Upper lobe of left lung (tissue), 6 donors: ENCODE results near the gene PPP2R3B. TPM values are rescaled to one million over a fixed set of nuclear protein-coding genes. Genes with fewer than 3 reads are reported as not detected.

Experiments
- ATAC-seq, 2 donors: fragments of 200-7000 bp; cut with Tn5 transposase; one replicate each; pipeline ENCODE4 v1.9.1; 2022; ENCODE audit warnings: mild to moderate bottlenecking in 2 of 2, moderate library complexity in 2 of 2; ENCODE audit not compliant: low FRiP score in 2 of 2
- DNase-seq, 2 donors: peaks; one replicate each; pipeline ENCODE4 v3.0.0-alpha.2; 2019 to 2020
- H3K27ac ChIP-seq, 4 donors: fragments of 200-600 bp; sonication (generic); one replicate each; pipeline ENCODE4 v1.5.1; 2016 to 2019
- H3K27me3 ChIP-seq, 4 donors: fragments of 200-600 bp; sonication (generic); one replicate each; pipeline ENCODE4 v1.5.1; 2017 to 2019
- H3K36me3 ChIP-seq, 4 donors: fragments of 200-600 bp; sonication (generic); one replicate each; pipeline ENCODE4 v1.5.1; 2016 to 2019
- H3K4me1 ChIP-seq, 4 donors: fragments of 200-600 bp; sonication (generic); one replicate each; pipeline ENCODE4 v1.5.1; 2018 to 2019
- H3K4me3 ChIP-seq, 4 donors: fragments of 200-600 bp; sonication (generic); one replicate each; pipeline ENCODE4 v1.5.1; 2017 to 2019; ENCODE audit warnings: mild to moderate bottlenecking in 2 of 4, moderate library complexity in 1 of 4
- H3K9me3 ChIP-seq, 4 donors: fragments of 200-600 bp; sonication (generic); one replicate each; pipeline ENCODE4 v1.5.1; 2018 to 2019
- EP300 ChIP-seq, 4 donors: sonication (generic); formaldehyde crosslinking; IDR thresholded peaks; one replicate each; pipeline ENCODE4 v1.5.1; 2017; ENCODE audit warnings: antibody characterized with exemption in 4 of 4, control low read depth in 2 of 4
- POLR2A ChIP-seq, 4 donors: fragments of 450-650 bp; IDR thresholded peaks; one replicate each; pipeline ENCODE4 v1.5.1; 2016 to 2017; ENCODE audit warnings: antibody characterized with exemption in 4 of 4, mild to moderate bottlenecking in 2 of 4
- POLR2AphosphoS5 ChIP-seq, 2 donors: sonication (generic); formaldehyde crosslinking; IDR thresholded peaks; one replicate each; pipeline ENCODE4 v1.5.1; 2017; ENCODE audit warnings: antibody characterized with exemption in 2 of 2
- WGBS, 2 donors: methylation state at CpG; one replicate each; pipeline ENCODE4 v1.1.5; 2017 to 2018; 5-methylcytosine and 5-hydroxymethylcytosine counted together
- total RNA-seq, 6 donors: library from RNA; depleted of rRNA in 4 of 6; stranded (reverse); fragments of >200 nt in 4 of 6; gene quantifications; one replicate each; pipeline versions ENCODE4 v1.1.0 to v1.2.1, GENCODE V29; 2016 to 2021
- TF ChIP-seq, protein P1 (sequence below), 6 experiments: fragments of 450-650 bp in 4 of 6; fragments of 200-600 bp in 2 of 6; sonication (generic) in 2 of 6; IDR thresholded peaks; one replicate each; pipeline ENCODE4 v1.5.1; 2016 to 2019; ENCODE audit warnings: antibody characterized with exemption in 6 of 6
- donor health status: DM: no; HTN: no; CAD: no; lungs with moderate emphysema.
- donor health status: DM: no; HTN: yes; CAD: no; lungs with severe emphysema.

PPP2R3B gene
- total RNA-seq, 6 donors from 2014 or later: 8.7 to 72.3 (median 15.1) TPM

- H3K4me1 ChIP-seq: peaks cover 14 to 40% (median 19%) of the 10 kb centered on the region in 4 donors
- no peaks in the 10 kb centered on the region for H3K9me3 ChIP-seq
- DNase-seq: peak; percentile 24 to 89
- no peak for ATAC-seq
- peak overlapping the region; percentile 84 to 98 (median 94) for H3K27ac ChIP-seq
- peak overlapping the region; percentile 91 to 99 (median 95) for H3K4me3 ChIP-seq
- TF ChIP-seq POLR2AphosphoS5 (IDR thresholded peaks at IDR 0.05): no peak
- no peak for TF ChIP-seq POLR2A (IDR thresholded peaks at IDR 0.05)
- no peak for TF ChIP-seq EP300 (IDR thresholded peaks at IDR 0.05)
- TF ChIP-seq, protein P1, sequence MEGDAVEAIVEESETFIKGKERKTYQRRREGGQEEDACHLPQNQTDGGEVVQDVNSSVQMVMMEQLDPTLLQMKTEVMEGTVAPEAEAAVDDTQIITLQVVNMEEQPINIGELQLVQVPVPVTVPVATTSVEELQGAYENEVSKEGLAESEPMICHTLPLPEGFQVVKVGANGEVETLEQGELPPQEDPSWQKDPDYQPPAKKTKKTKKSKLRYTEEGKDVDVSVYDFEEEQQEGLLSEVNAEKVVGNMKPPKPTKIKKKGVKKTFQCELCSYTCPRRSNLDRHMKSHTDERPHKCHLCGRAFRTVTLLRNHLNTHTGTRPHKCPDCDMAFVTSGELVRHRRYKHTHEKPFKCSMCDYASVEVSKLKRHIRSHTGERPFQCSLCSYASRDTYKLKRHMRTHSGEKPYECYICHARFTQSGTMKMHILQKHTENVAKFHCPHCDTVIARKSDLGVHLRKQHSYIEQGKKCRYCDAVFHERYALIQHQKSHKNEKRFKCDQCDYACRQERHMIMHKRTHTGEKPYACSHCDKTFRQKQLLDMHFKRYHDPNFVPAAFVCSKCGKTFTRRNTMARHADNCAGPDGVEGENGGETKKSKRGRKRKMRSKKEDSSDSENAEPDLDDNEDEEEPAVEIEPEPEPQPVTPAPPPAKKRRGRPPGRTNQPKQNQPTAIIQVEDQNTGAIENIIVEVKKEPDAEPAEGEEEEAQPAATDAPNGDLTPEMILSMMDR (IDR thresholded peaks at IDR 0.05): no peak
- no peaks in the 10 kb centered on the region for H3K27me3 ChIP-seq
- 0% methylated on average over 12 of the region's 41 CpGs; no CpG with 5 or more reads in 1 of the 2 donors for WGBS, 2 donors
- peaks cover 0 to 13% (median 10%) of the 10 kb centered on the region in 4 donors for H3K36me3 ChIP-seq
Observed at GRCh38 chrX:319579-320125, 67.1 kb downstream of the PPP2R3B start.

- DNase-seq (peak; percentile 100), ATAC-seq (peak; percentile 91 to 95)
- Histone ChIP-seq H3K27me3 (no peaks in the 10 kb centered on the region), H3K4me1 (peaks cover 14 to 37% (median 19%) of the 10 kb centered on the region in 4 donors), H3K27ac (peak within 1 kb of the TSS; percentile 92 to 98 (median 96)), H3K4me3 (peak within 1 kb of the TSS; percentile 91 to 99 (median 95)), H3K9me3 (no peaks in the 10 kb centered on the region), H3K36me3 (peaks cover 2 to 18% (median 13%) of the 10 kb centered on the region in 4 donors)
- WGBS, 2 donors: 0% methylated on average over 15 to 18 of the region's 97 CpGs
- TF ChIP-seq EP300 (IDR thresholded peaks at IDR 0.05) (peak in 1 of 4 donors; percentile 51), POLR2A (IDR thresholded peaks at IDR 0.05) (peak in 3 of 4 donors; percentile 66 to 95 (median 75)), POLR2AphosphoS5 (IDR thresholded peaks at IDR 0.05) (peak in 1 of 2 donors; percentile 59)
- TF ChIP-seq, protein P1 (IDR thresholded peaks at IDR 0.05): peak in 3 of 6 experiments; percentile 11 to 65 (median 47)
Observed at GRCh38 chrX:318739-319578, 67.7 kb downstream of the PPP2R3B start, which contains the start of gene GTPBP6. GTPBP6 (minus strand) TSS chrX:318796; CDS start chrX:318787, 9 bp downstream.

DNA sequence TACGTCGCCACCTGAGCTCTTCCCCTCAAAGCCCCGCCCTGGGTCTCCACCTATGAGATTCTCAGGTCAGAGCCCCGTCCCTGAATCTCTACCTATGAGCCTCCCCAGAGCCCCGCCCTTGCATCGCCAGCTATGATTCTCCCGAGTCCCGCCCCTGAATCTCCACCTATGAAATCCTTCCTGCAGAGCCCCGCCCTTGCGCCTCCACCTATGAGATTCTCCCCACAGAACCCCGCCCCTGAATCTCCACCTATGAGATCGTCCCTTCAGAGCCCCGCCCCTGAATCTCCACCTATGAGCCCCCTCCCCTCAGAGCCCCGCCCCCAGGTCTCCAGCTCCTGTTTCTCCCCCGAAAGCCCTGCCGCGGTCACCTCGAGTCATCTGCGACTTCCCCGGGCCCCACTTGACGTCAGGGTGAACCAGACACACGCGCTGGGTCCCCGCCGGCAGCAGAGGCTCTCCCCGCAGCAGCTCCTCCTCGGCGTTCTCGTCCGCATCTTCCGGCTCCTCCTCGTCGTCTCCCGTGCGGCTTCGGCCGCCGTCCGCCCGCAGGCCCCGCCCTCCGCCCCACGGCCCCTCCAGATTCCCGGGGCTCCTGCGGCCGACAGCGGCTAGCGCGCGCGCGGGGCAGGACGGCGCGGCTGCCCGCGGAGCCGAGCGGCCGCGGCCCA, 68.5 kb downstream of the PPP2R3B start:
- ATAC-seq (peak; percentile 89 to 93), DNase-seq (peak in 1 of 2 donors; percentile 97)
- Histone ChIP-seq H3K36me3 (peaks cover 5 to 26% (median 19%) of the 10 kb centered on the region in 4 donors), H3K27ac (peak overlapping the region; percentile 92 to 98 (median 96)), H3K27me3 (no peaks in the 10 kb centered on the region), H3K9me3 (no peaks in the 10 kb centered on the region), H3K4me1 (peaks cover 14 to 34% (median 18%) of the 10 kb centered on the region in 4 donors), H3K4me3 (peak overlapping the region; percentile 75 to 99 (median 94))
- TF ChIP-seq POLR2AphosphoS5 (IDR thresholded peaks at IDR 0.05) (peak in 1 of 2 donors; percentile 35), POLR2A (IDR thresholded peaks at IDR 0.05) (peak in 2 of 4 donors; percentile 68 to 91), EP300 (IDR thresholded peaks at IDR 0.05) (no peak)
- TF ChIP-seq, protein P1 (IDR thresholded peaks at IDR 0.05): peak in 1 of 6 experiments; percentile 23
- 1 to 2% methylated on average over 19 to 45 of the region's 61 CpGs for WGBS, 2 donors

DNA sequence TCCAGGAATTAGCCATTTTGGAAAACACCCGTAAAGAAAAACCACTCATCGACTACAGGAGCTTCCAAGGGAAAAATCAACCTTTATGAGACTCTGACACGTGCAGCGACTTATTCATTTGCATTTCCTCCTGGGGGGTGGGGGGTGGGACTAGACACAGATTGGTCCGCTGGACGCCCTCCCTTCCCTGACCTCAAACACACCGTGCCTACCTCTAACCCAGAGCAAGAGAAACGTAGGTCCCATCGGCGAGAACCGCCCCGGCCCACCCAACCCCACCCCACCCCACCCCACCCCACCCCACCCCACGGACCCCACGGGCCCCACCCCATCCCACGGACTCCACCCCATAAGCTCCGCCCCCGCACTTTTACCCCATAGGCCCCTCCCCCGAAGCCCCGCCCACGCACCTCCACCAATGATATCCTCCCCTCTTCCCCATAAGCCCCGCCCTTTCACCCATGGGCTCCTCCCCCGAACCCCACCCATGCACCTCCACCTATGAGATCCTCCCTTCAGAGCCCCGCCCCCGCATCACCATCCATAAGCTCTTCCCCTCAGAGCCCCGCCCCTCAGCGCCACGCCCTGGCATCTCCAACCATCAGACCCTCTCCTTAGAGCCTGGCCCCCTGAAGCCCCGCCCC, 69.2 kb downstream of the PPP2R3B start:
- 64 to 68% methylated on average over 15 to 18 of the region's 28 CpGs for WGBS, 2 donors
- ATAC-seq: peak in 1 of 2 donors; percentile 8
- no peaks in the 10 kb centered on the region for H3K27me3 ChIP-seq
- H3K27ac ChIP-seq: peak overlapping the region; percentile 92 to 98 (median 96)
- H3K36me3 ChIP-seq: peaks cover 5 to 33% (median 25%) of the 10 kb centered on the region in 4 donors
- H3K9me3 ChIP-seq: no peaks in the 10 kb centered on the region
- H3K4me1 ChIP-seq: peaks cover 14 to 30% (median 15%) of the 10 kb centered on the region in 4 donors
- DNase-seq: peak in 1 of 2 donors; percentile 94
- H3K4me3 ChIP-seq: peak overlapping the region; percentile 25 to 99 (median 94)
- no peak for TF ChIP-seq POLR2AphosphoS5 (IDR thresholded peaks at IDR 0.05)
- TF ChIP-seq POLR2A (IDR thresholded peaks at IDR 0.05): no peak
- TF ChIP-seq EP300 (IDR thresholded peaks at IDR 0.05): no peak
- TF ChIP-seq, protein P1 (IDR thresholded peaks at IDR 0.05): no peak
